Transverse colon (tissue), 4 donors: ENCODE results near the gene CDC42BPB. TPM values are rescaled to one million over a fixed set of nuclear protein-coding genes. Genes with fewer than 3 reads are reported as not detected.
"Not testable (repeated sequence)": the region's sequence is repeated elsewhere in the genome, so short reads cannot be mapped to it uniquely, and the experiment has no call there.

Experiments
- DNase-seq: peaks from one replicate; pipeline ENCODE4 v3.0.0-alpha.2; 2019
- H3K27ac ChIP-seq, 4 donors: fragments of 200-600 bp; sonication (generic); 2 replicates each; pipeline ENCODE4 v1.5.1; 2016 to 2018; ENCODE audit warnings: inconsistent platforms in 4 of 4
- H3K27me3 ChIP-seq: fragments of 200-600 bp; sonication (generic); 2 replicates; pipeline ENCODE4 v1.5.1; 2017; ENCODE audit warnings: inconsistent platforms
- H3K36me3 ChIP-seq, 4 donors: fragments of 200-600 bp; sonication (generic); 2 replicates each; pipeline ENCODE4 v1.5.1; 2017 to 2019; ENCODE audit warnings: inconsistent platforms in 4 of 4
- H3K4me1 ChIP-seq, 4 donors: fragments of 200-600 bp; sonication (generic); 2 replicates each; pipeline ENCODE4 v1.5.1; 2017 to 2020; ENCODE audit warnings: inconsistent platforms in 4 of 4
- H3K4me3 ChIP-seq, 4 donors: fragments of 200-600 bp; sonication (generic); 1 replicate in 1 of 4; 2 replicates in 3 of 4; pipeline versions ENCODE4 v1.5.1 to v1.6.1; 2017 to 2019; ENCODE audit warnings: inconsistent platforms in 4 of 4
- H3K9me3 ChIP-seq, 2 donors: fragments of 200-600 bp; sonication (generic); 2 replicates each; pipeline ENCODE4 v1.5.1; 2017 to 2019; ENCODE audit warnings: inconsistent platforms in 2 of 2
- EP300 ChIP-seq: sonication (generic); formaldehyde crosslinking; IDR thresholded peaks from one replicate; pipeline ENCODE4 v1.6.1; 2017; ENCODE audit warnings: antibody characterized with exemption, low read depth
- POLR2A ChIP-seq: fragments of 450-650 bp; IDR thresholded peaks from one replicate; pipeline ENCODE4 v1.6.1; 2016; ENCODE audit warnings: antibody characterized with exemption, mild to moderate bottlenecking, moderate library complexity
- POLR2AphosphoS5 ChIP-seq, 3 donors: sonication (generic); formaldehyde crosslinking; IDR thresholded peaks; one replicate each; pipeline ENCODE4 v1.6.1; 2016; ENCODE audit warnings: antibody characterized with exemption in 3 of 3
- WGBS, 2 donors: methylation state at CpG; one replicate each; pipeline ENCODE4 v1.1.5; 2018; ENCODE audit warnings: low coverage in 1 of 2; 5-methylcytosine and 5-hydroxymethylcytosine counted together
- in situ Hi-C, 4 donors: fragments of 200-750 bp; cut with MboI; loops; one replicate each; pipeline versions ENCODE4 v1.15.0 to v1.15.1; 2017; ENCODE audit warnings: low sequenced_read_pairs in 3 of 4, low pct_ligation_motif_present in 1 of 4, low pct_unique_long_range_greater_than_20kb in 1 of 4
- intact Hi-C: fragments of 100-400 bp; cut with DNase I; formaldehyde crosslinking; loops from one replicate; pipeline ENCODE4 v1.15.1; 2023; ENCODE audit warnings: low total_unique reads
- total RNA-seq, 4 donors: library from RNA; depleted of rRNA; stranded (reverse); fragments of >200 nt; gene quantifications; one replicate each; pipeline ENCODE4 v1.1.0, GENCODE V29; 2016
- TF ChIP-seq, protein P1 (sequence below), 5 experiments: fragments of 200-600 bp in 3 of 5; fragments of 450-650 bp in 2 of 5; sonication (generic) in 3 of 5; IDR thresholded peaks; 1 replicate in 2 of 5; 2 replicates in 3 of 5; pipeline ENCODE4 v1.5.1; 2016 to 2017; ENCODE audit warnings: antibody characterized with exemption in 5 of 5, inconsistent platforms in 3 of 5, mild to moderate bottlenecking in 2 of 5, moderate library complexity in 1 of 5

CDC42BPB gene
- total RNA-seq, 4 donors from 2014 or later: 109 to 160 (median 123) TPM

DNA sequence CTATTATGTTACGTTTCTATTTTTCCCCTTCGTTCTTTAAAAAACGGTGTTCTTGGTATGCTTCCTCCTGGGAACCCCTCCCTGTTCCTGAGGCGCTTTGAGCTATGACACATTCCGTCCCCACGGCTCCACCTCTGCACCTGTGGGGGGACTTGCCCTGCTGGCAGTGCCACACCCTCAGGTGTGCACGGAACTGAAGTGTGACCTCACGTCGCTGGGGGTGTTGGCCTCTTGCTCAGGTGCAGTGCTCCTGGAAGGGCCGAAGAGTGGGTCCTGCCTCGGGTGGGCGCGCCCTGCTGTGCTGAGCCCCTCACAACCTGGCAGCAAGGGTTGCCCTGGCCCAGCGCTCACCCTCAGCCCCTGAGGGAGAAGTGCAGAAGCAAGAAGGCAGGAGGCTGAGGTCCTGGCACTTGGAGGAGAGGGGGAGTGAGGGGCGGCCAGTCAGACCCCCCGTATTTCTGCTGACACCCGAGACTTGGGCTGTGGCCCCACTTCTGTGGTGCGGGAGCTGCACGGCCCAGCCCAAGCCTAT, 129.9 kb downstream of the CDC42BPB start:
- intact Hi-C loops: no loop called here
- Histone ChIP-seq H3K27ac (peak overlapping the region; percentile 88 to 95 (median 92)), H3K9me3 (no peaks in the 10 kb centered on the region), H3K36me3 (no peaks in the 10 kb centered on the region), H3K4me3 (peak overlapping the region in 3 of 4 donors; percentile 51 to 63 (median 54)), H3K4me1 (peaks cover 6 to 54% (median 42%) of the 10 kb centered on the region in 4 donors), H3K27me3 (peaks cover 63% of the 10 kb centered on the region)
- WGBS, 2 donors: 40 to 47% methylated on average over 3 to 19 of the region's 19 CpGs
- in situ Hi-C loops: no loop called here
- TF ChIP-seq, protein P1, sequence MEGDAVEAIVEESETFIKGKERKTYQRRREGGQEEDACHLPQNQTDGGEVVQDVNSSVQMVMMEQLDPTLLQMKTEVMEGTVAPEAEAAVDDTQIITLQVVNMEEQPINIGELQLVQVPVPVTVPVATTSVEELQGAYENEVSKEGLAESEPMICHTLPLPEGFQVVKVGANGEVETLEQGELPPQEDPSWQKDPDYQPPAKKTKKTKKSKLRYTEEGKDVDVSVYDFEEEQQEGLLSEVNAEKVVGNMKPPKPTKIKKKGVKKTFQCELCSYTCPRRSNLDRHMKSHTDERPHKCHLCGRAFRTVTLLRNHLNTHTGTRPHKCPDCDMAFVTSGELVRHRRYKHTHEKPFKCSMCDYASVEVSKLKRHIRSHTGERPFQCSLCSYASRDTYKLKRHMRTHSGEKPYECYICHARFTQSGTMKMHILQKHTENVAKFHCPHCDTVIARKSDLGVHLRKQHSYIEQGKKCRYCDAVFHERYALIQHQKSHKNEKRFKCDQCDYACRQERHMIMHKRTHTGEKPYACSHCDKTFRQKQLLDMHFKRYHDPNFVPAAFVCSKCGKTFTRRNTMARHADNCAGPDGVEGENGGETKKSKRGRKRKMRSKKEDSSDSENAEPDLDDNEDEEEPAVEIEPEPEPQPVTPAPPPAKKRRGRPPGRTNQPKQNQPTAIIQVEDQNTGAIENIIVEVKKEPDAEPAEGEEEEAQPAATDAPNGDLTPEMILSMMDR (IDR thresholded peaks at IDR 0.05): no peak
- peak; percentile 89 for TF ChIP-seq EP300
- TF ChIP-seq POLR2A: peak; percentile 91
- peak; percentile 79 to 94 (median 89) for TF ChIP-seq POLR2AphosphoS5 (IDR thresholded peaks at IDR 0.05)
- peak; percentile 92 for DNase-seq

DNA sequence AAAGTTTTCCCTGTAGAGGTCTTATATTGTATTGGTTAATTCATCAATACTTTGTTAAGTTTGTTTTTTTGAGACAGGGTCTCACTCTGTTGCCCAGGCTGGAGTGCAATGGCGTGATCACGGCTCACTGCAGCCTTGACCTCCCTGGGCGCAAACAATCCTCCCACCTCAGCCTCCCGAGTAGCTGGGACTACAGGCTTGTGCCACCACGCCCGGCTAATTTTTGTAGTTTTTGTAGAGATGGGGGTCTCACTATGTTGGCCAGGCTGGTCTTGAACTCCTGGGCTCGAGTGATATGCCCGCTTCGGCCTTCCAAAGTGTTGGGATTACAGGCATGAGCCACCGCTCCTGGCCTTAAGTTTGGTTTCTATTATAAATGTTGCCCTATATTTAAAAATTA, 130.5 kb downstream of the CDC42BPB start:
- peak overlapping the region; percentile 88 to 95 (median 92) for H3K27ac ChIP-seq
- H3K9me3 ChIP-seq, H3K4me3 ChIP-seq, DNase-seq, intact Hi-C loops, in situ Hi-C loops, H3K36me3 ChIP-seq: not testable (repeated sequence)
- WGBS, 2 donors: 86% methylated on average over 10 of the region's 10 CpGs; no CpG with 5 or more reads in 1 of the 2 donors
- H3K27me3 ChIP-seq: peaks cover 64% of the 10 kb centered on the region
- H3K4me1 ChIP-seq: peaks cover 6 to 55% (median 42%) of the 10 kb centered on the region in 4 donors

DNA sequence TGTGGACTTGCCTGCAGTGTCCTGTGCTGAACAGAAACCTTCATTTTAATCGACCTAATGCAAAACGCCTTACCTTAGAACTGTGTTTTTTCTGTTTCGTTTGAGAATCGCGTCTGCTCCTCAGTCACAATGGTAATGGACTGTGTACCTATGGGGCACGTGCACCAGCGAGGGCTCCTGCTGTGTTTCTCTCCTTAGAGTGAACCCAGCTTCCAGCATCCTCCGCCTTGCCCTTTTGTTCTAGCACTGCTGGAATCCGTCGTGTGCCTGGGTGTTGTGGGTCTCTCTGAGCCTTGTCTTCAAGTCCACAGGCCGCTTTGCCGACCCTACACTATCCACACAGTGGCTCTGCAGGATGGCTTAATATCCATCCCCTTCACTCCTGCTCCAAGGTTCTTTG, 131.2 kb downstream of the CDC42BPB start:
- Histone ChIP-seq H3K36me3 (no peaks in the 10 kb centered on the region), H3K27me3 (peaks cover 64% of the 10 kb centered on the region), H3K27ac (no peak overlapping the region), H3K4me1 (peaks cover 6 to 55% (median 42%) of the 10 kb centered on the region in 4 donors), H3K4me3 (no peak overlapping the region), H3K9me3 (no peaks in the 10 kb centered on the region)
- in situ Hi-C loops: no loop called here
- intact Hi-C loops: no loop called here
- TF ChIP-seq EP300 (no peak), POLR2A (no peak), POLR2AphosphoS5 (IDR thresholded peaks at IDR 0.05) (no peak)
- TF ChIP-seq, protein P1 (IDR thresholded peaks at IDR 0.05): no peak
- no peak for DNase-seq
- 70 to 78% methylated on average over 2 to 12 of the region's 12 CpGs for WGBS, 2 donors

DNA sequence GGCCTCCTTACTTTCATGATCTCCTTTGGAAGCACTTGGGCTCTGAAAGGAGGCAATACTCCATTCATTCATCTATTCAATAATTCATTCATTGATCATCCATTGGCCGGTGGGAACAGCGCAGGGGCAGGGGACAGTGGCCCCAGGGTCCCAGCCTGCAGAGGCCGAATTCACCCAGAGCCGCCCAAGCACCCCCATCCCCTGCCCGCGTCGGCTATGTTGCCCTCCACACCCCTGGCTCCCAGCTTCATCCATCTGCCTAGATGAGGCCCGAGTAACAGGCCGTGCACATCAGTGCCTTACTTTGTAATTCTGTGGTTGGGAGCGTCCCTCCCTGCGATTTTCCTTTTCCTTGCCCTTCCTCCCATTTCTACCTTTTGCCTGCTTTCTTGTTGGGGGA, 131.7 kb downstream of the CDC42BPB start:
- no peaks in the 10 kb centered on the region for H3K9me3 ChIP-seq
- no peak overlapping the region for H3K27ac ChIP-seq
- in situ Hi-C loops (no loop called here), intact Hi-C loops (no loop called here)
- H3K4me3 ChIP-seq: no peak overlapping the region
- TF ChIP-seq POLR2AphosphoS5 (IDR thresholded peaks at IDR 0.05): no peak
- no peaks in the 10 kb centered on the region for H3K36me3 ChIP-seq
- H3K27me3 ChIP-seq: peaks cover 59% of the 10 kb centered on the region
- 86% methylated on average over 11 of the region's 11 CpGs; no CpG with 5 or more reads in 1 of the 2 donors for WGBS, 2 donors
- H3K4me1 ChIP-seq: peaks cover 6 to 54% (median 40%) of the 10 kb centered on the region in 4 donors
- no peak for DNase-seq

DNA sequence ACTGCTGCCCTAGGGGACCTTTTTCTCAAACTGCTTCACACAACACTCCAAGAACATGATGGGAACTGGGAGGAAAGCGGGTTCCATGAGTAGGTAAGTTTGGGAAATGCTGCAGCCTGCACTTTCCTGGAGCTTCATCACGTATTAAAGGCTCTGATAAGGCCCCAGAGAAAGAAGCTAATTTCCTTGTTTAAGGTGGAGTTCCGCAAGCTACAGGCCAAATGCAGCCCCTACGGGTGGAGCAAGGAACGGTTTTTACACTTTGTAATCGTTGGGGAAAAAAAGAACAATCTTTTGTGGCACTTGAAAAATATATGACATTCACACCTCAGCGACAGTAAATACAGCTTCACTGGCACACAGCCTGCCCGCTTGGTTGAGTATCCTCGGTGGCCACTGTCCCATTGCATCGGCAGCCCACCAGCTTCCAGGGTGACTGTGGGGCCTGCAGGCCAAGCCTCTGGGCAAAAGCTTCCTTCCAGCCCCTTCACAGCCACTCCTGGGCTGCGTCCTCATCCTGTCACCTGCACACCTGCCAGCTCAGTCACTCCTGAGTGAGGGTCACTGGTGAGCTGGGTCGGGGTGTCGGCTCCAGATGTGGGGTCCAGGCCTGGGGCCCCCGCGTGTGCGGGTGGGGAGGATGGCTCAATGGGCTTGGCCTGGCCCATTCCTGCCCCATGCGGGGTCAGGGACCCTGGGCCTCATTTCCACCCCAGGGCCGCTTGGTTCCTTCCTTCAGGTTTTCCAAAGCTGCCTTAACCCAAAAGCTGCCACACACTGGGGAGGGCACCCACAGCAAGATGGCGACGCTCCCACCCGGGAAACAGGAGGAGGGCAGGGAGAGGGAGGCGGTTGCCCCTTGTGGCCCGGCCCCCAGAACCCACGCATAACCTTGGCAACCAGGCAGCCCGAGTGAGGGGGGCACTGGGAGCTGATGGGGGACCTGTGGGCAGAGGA, 132.4 kb downstream of the CDC42BPB start:
- H3K27me3 ChIP-seq: peaks cover 52% of the 10 kb centered on the region
- in situ Hi-C loops: loop anchor here in 3 of 4 donors (25.0 kb wide), 2 partner anchors 163 to 238 kb away; no protein-coding TSS in a partner anchor
- 45 to 86% methylated on average over 4 to 22 of the region's 25 CpGs for WGBS, 2 donors
- TF ChIP-seq, protein P1 (IDR thresholded peaks at IDR 0.05): no peak
- no peak for TF ChIP-seq POLR2AphosphoS5 (IDR thresholded peaks at IDR 0.05)
- TF ChIP-seq POLR2A: no peak
- TF ChIP-seq EP300: no peak
- H3K4me1 ChIP-seq: peaks cover 6 to 46% (median 35%) of the 10 kb centered on the region in 4 donors
- intact Hi-C loops: no loop called here
- no peak overlapping the region for H3K4me3 ChIP-seq
- H3K9me3 ChIP-seq: no peaks in the 10 kb centered on the region
- DNase-seq: no peak
- no peak overlapping the region for H3K27ac ChIP-seq
- no peaks in the 10 kb centered on the region for H3K36me3 ChIP-seq
